ENCODE results near the gene UBXN11.
"Not testable (repeated sequence)": the region's sequence is repeated elsewhere in the genome, so short reads cannot be mapped to it uniquely, and the experiment has no call there.

The UBXN11 gene

GRCh38 chr1:26305667-26306289, 658 bp downstream of the UBXN11 start:
- no peak for DNase-seq

GRCh38 chr1:26302733-26303405, 3.6 kb downstream of the UBXN11 start:
- no peak for DNase-seq

- DNase-seq: no peak
These were observed 5.7 kb downstream of the UBXN11 start for GRCh38 chr1:26300578-26301275.

- DNase-seq: no peak
These were observed 8.7 kb downstream of the UBXN11 start for GRCh38 chr1:26297791-26298124.

- DNase-seq: no peak
These were observed 9.2 kb downstream of the UBXN11 start for GRCh38 chr1:26297057-26297790.

- no peak for DNase-seq
These were observed 9.9 kb downstream of the UBXN11 start for GRCh38 chr1:26296340-26297056.

GRCh38 chr1:26295194-26296138, 11.0 kb downstream of the UBXN11 start:
- DNase-seq: no peak

GRCh38 chr1:26293911-26294463, 12.4 kb downstream of the UBXN11 start:
- no peak for DNase-seq

- DNase-seq: not testable (repeated sequence)
These were observed 13.7 kb downstream of the UBXN11 start for GRCh38 chr1:26292735-26293134.

- DNase-seq: no peak
These were observed 14.5 kb downstream of the UBXN11 start for GRCh38 chr1:26291939-26292338.

GRCh38 chr1:26291433-26291832, 15.0 kb downstream of the UBXN11 start:
- DNase-seq: no peak

GRCh38 chr1:26290882-26291261, 15.6 kb downstream of the UBXN11 start:
- DNase-seq: no peak

- DNase-seq: no peak
These were observed 16.1 kb downstream of the UBXN11 start for GRCh38 chr1:26290122-26290881.

- DNase-seq: no peak
These were observed 17.0 kb downstream of the UBXN11 start for GRCh38 chr1:26289158-26290059.

GRCh38 chr1:26288311-26288941, 18.0 kb downstream of the UBXN11 start:
- DNase-seq: no peak

GRCh38 chr1:26287811-26288210, 18.6 kb downstream of the UBXN11 start:
- no peak for DNase-seq

GRCh38 chr1:26287033-26287711, 19.3 kb downstream of the UBXN11 start:
- no peak for DNase-seq

- DNase-seq: no peak
These were observed 20.4 kb downstream of the UBXN11 start for GRCh38 chr1:26286064-26286416.
